HepG2 (cell line): ENCODE data around the gene AMZ1. TPM values are rescaled to one million over a fixed set of nuclear protein-coding genes. Genes with fewer than 3 reads are reported as not detected.

Source experiments
- ATAC-seq: fragments of 200-7000 bp; cut with Tn5 transposase; 3 replicates; pipeline ENCODE4 v1.9.1; 2020; ENCODE audit warnings: mild to moderate bottlenecking, moderate library complexity
- BruUV-seq: library from RNA; stranded (reverse); fragments of 400-500 nt; replicated peaks from 2 replicates; lab custom pipeline; 2021; lab: Mats Ljungman, UMichigan
- CTCF ChIA-PET: fragments of 300-600 bp; formaldehyde crosslinking; extraction: SDS; loops from one replicate; lab custom pipeline; 2021; ENCODE audit warnings: low total read pairs, inconsistent platforms, low intra/inter-chr PET ratio; lab: Yijun Ruan, JAX
- POLR2A ChIA-PET: fragments of 350-600 bp; sonication (Branson Sonifier 250); formaldehyde crosslinking; loops from one replicate; lab custom pipeline; 2020; ENCODE audit warnings: antibody characterized with exemption, inconsistent platforms; lab: Yijun Ruan, JAX
- DNase-seq: peaks from one replicate; pipeline ENCODE4 v3.0.0-alpha.2; 2015; ENCODE audit warnings: low spot score
- FAIRE-seq: peaks from 3 replicates; lab custom pipeline; 2011; peaks lifted over from hg19 to GRCh38; lab: Jason Lieb, UNC
- H2AFZ ChIP-seq: one replicate; pipeline ENCODE4 v1.6.1; 2011; ENCODE audit warnings: low read length, inconsistent platforms
- H3K27ac ChIP-seq: fragments of 300-600 bp; 3 replicates; pipeline ENCODE4 v1.8.0; 2011; ENCODE audit warnings: mixed run types, mild to moderate bottlenecking, mixed read lengths, low read length, inconsistent platforms; ENCODE audit not compliant: insufficient read depth; ENCODE audit errors: extremely low read length
- H3K27me3 ChIP-seq, 2 experiments: fragments of 200-600 bp in 1 of 2; 2 replicates in 1 of 2; 3 replicates in 1 of 2; pipeline versions ENCODE4 v1.6.0 to v1.8.0; 2011; ENCODE audit warnings: low read length in 2 of 2, mild to moderate bottlenecking in 2 of 2, moderate library complexity in 2 of 2, inconsistent platforms in 1 of 2; ENCODE audit not compliant: insufficient read depth in 2 of 2, control insufficient read depth in 1 of 2
- H3K36me3 ChIP-seq, 2 experiments: fragments of 200-600 bp in 1 of 2; replicated peaks in 1 of 2; 2 replicates in 1 of 2; 3 replicates in 1 of 2; pipeline versions ENCODE4 v1.5.1 to v1.8.0; 2011; ENCODE audit warnings: low read length in 2 of 2, inconsistent platforms in 1 of 2; ENCODE audit not compliant: insufficient read depth in 2 of 2, control insufficient read depth in 1 of 2
- H3K4me1 ChIP-seq: 2 replicates; pipeline ENCODE4 v1.5.1; 2012; ENCODE audit warnings: low read length, inconsistent platforms; ENCODE audit not compliant: insufficient read depth
- H3K4me2 ChIP-seq: 2 replicates; pipeline ENCODE4 v1.6.0; 2011; ENCODE audit warnings: low read depth, low read length, inconsistent platforms
- H3K4me3 ChIP-seq, 3 experiments: fragments of 200-600 bp in 1 of 3; sonication (generic), shearing (Covaris generic) in 1 of 3; replicated peaks in 1 of 3; 2 replicates each; pipeline ENCODE4 v1.5.1; 2011 to 2016; ENCODE audit warnings: low read length in 3 of 3, inconsistent platforms in 2 of 3, low read depth in 2 of 3, mild to moderate bottlenecking in 2 of 3, control low read depth in 1 of 3, mixed read lengths in 1 of 3; ENCODE audit not compliant: insufficient read depth in 1 of 3
- H3K79me2 ChIP-seq: one replicate; pipeline ENCODE4 v1.6.1; 2011; ENCODE audit warnings: low read length, inconsistent platforms; ENCODE audit not compliant: insufficient read depth
- H3K9ac ChIP-seq: 2 replicates; pipeline ENCODE4 v1.6.0; 2011; ENCODE audit warnings: mild to moderate bottlenecking, low read depth, low read length, inconsistent platforms; ENCODE audit not compliant: insufficient read depth
- H3K9me3 ChIP-seq: 2 replicates; pipeline ENCODE4 v1.5.1; 2012; ENCODE audit warnings: mild to moderate bottlenecking, low read length
- H4K20me1 ChIP-seq: 2 replicates; pipeline ENCODE4 v1.6.0; 2011; ENCODE audit warnings: inconsistent platforms, mild to moderate bottlenecking, low read length, moderate library complexity; ENCODE audit not compliant: insufficient read depth
- NONO ChIP-seq, 2 experiments: fragments of 450-650 bp in 1 of 2; sonication (generic) in 1 of 2; formaldehyde crosslinking in 1 of 2; IDR thresholded peaks in 1 of 2; conservative IDR thresholded peaks in 1 of 2; 2 replicates each; pipeline versions ENCODE4 v1.6.1 to v1.8.0; 2017 to 2022; ENCODE audit warnings: mild to moderate bottlenecking in 1 of 2, missing genetic modification reagents in 1 of 2, moderate library complexity in 1 of 2
- SMAD1 ChIP-seq: sonication (generic); formaldehyde crosslinking; IDR thresholded peaks from 2 replicates; pipeline ENCODE4 v1.4.0; 2020; ENCODE audit warnings: missing genetic modification reagents, low read depth, mild to moderate bottlenecking, borderline replicate concordance
- USF2 ChIP-seq, 2 experiments: sonication (generic) in 1 of 2; formaldehyde crosslinking in 1 of 2; IDR thresholded peaks; 2 replicates each; pipeline versions ENCODE4 v1.5.1 to v1.6.1; 2011 to 2020; ENCODE audit warnings: borderline replicate concordance in 1 of 2, low read depth in 1 of 2, low read length in 1 of 2, mild to moderate bottlenecking in 1 of 2, missing genetic modification reagents in 1 of 2, moderate library complexity in 1 of 2
- ZBTB42 ChIP-seq: sonication (generic); formaldehyde crosslinking; IDR thresholded peaks from 2 replicates; pipeline ENCODE4 v1.5.0; 2020; ENCODE audit warnings: mild to moderate bottlenecking, missing genetic modification reagents
- ZMAT5 ChIP-seq: sonication (generic); formaldehyde crosslinking; IDR thresholded peaks from 2 replicates; pipeline ENCODE4 v1.5.0; 2020; ENCODE audit warnings: mild to moderate bottlenecking, low read depth, missing genetic modification reagents, borderline replicate concordance
- ZNF333 ChIP-seq: sonication (generic); formaldehyde crosslinking; IDR thresholded peaks from 2 replicates; pipeline ENCODE4 v1.4.0; 2020; ENCODE audit warnings: mild to moderate bottlenecking, missing genetic modification reagents, borderline replicate concordance
- ZNF564 ChIP-seq: sonication (generic); formaldehyde crosslinking; IDR thresholded peaks from 2 replicates; pipeline ENCODE4 v1.8.1; 2023; ENCODE audit warnings: mild to moderate bottlenecking, missing genetic modification reagents
- ZNF572 ChIP-seq: sonication (generic); formaldehyde crosslinking; IDR thresholded peaks from 2 replicates; pipeline ENCODE4 v1.5.1; 2020; ENCODE audit warnings: mild to moderate bottlenecking, missing genetic modification reagents
- WGBS: methylation state at CpG from one replicate; pipeline ENCODE4 v1.1.6; 2017; ENCODE audit warnings: low lambda C conversion rate; 5-methylcytosine and 5-hydroxymethylcytosine counted together
- in situ Hi-C: cut with HindIII; loops from 2 replicates; pipeline ENCODE4 v1.10.0; 2017; ENCODE audit warnings: low pct_unique_long_range_greater_than_20kb; ENCODE audit not compliant: extremely low pct_ligation_motif_present
- intact Hi-C: fragments of 100-400 bp; cut with micrococcal nuclease; formaldehyde crosslinking; loops from one replicate; pipeline ENCODE4 v1.10.0; 2022; ENCODE audit not compliant: unreplicated experiment
- polyA plus RNA-seq, 8 experiments: library from polyadenylated mRNA; depleted of rRNA in 3 of 8; stranded (reverse) in 7 of 8; unstranded in 1 of 8; fragments of >200 nt; fragmentation: Illumina TruSeq in 4 of 8; extraction: Trizol in 4 of 8; gene quantifications; 2 replicates each; pipeline versions ENCODE4 v1.2.1 to v1.2.3, GENCODE V29; 2011 to 2016; ENCODE audit warnings: low read depth in 4 of 8, missing spikeins in 1 of 8, mixed read lengths in 1 of 8; ENCODE audit not compliant: insufficient read depth in 1 of 8
- total RNA-seq, 5 experiments: library from RNA; depleted of rRNA; stranded (reverse); fragments of >200 nt; fragmentation: Illumina TruSeq; extraction: Trizol; gene quantifications; 2 replicates each; pipeline ENCODE4 v1.2.3, GENCODE V29; 2016; ENCODE audit warnings: low read depth in 1 of 5

AMZ1 gene
- total and polyA plus RNA-seq, 2 of the 13 experiments (the other 11 are each of a cell fraction or from before 2014, with no cell fraction given): 0.03 TPM; not detected in 1

GRCh38 chr7:2639181-2639681 lies 48.8 kb upstream of the AMZ1 start:
- H2AFZ ChIP-seq: no peak overlapping the region
- POLR2A ChIA-PET: interaction anchor here (0.5 to 1.9 kb wide), 2 partner anchors 12 to 51 kb away, joined by 3 to 7 read pairs; no protein-coding TSS in a partner anchor
- no peak for TF ChIP-seq ZBTB42 (CRISPR knock-in tag)
- no peak for TF ChIP-seq SMAD1 (CRISPR knock-in tag)
- TF ChIP-seq USF2 (IDR thresholded peaks at IDR 0.05; ENCODE audit: low read depth, low read length): no peak
- no peak for TF ChIP-seq USF2 (CRISPR knock-in tag; IDR thresholded peaks at IDR 0.05; ENCODE audit: borderline replicate concordance)
- 0 out of 2 replicates have a peak, but pooled peaks have one; percentile 1 for TF ChIP-seq ZNF572 (CRISPR knock-in tag)
- no peak for TF ChIP-seq ZMAT5 (CRISPR knock-in tag)
- TF ChIP-seq ZNF564 (CRISPR knock-in tag): no peak
- no peak for TF ChIP-seq ZNF333 (CRISPR knock-in tag)
- no peak for TF ChIP-seq NONO (IDR thresholded peaks at IDR 0.05)
- TF ChIP-seq NONO (CRISPR knock-in tag; conservative IDR thresholded peaks at IDR 0.05): 0 out of 2 replicates have a peak, but pooled peaks have one; percentile 14
- H3K4me2 ChIP-seq: no peak overlapping the region
- no peaks in the 10 kb centered on the region for H3K9me3 ChIP-seq
- peaks cover 78% of the 10 kb centered on the region for H3K79me2 ChIP-seq
- H4K20me1 ChIP-seq: peaks cover 37% of the 10 kb centered on the region; the same call in 1 of the 2 replicates
- BruUV-seq: no TSS peak
- peak overlapping the region; percentile 79 for H3K27ac ChIP-seq
- H3K27me3 ChIP-seq: no peaks in the 10 kb centered on the region
- ATAC-seq (no peak), DNase-seq (no peak), FAIRE-seq (no peak)
- H3K9ac ChIP-seq: peak overlapping the region; percentile 55; the same call in 1 of the 2 replicates
- 96% methylated on average over 5 of the region's 24 CpGs for WGBS
- peaks cover 89% of the 10 kb centered on the region for H3K4me1 ChIP-seq
- CTCF ChIA-PET: no interaction called here
- in situ Hi-C loops (no loop called here), intact Hi-C loops (no loop called here)
- H3K4me3 ChIP-seq: no peak overlapping the region
- peaks cover 8 to 20% of the 10 kb centered on the region in 2 experiments; a peak in 3 of 5 replicates for H3K36me3 ChIP-seq
